COR-L47 (cell line): ENCODE data around the gene VWF.
"Not testable (repeated sequence)": the region's sequence is repeated elsewhere in the genome, so short reads cannot be mapped to it uniquely, and the experiment has no call there.

Experiments used
- DNase-seq: peaks from one replicate; lab custom pipeline; 2025; lab: John Stamatoyannopoulos, UW

VWF gene

GRCh38 chr12:6104027-6104426, 20.4 kb downstream of the VWF start:
- no peak for DNase-seq

GRCh38 chr12:6102021-6102420, 22.4 kb downstream of the VWF start:
- not testable (repeated sequence) for DNase-seq

DNA sequence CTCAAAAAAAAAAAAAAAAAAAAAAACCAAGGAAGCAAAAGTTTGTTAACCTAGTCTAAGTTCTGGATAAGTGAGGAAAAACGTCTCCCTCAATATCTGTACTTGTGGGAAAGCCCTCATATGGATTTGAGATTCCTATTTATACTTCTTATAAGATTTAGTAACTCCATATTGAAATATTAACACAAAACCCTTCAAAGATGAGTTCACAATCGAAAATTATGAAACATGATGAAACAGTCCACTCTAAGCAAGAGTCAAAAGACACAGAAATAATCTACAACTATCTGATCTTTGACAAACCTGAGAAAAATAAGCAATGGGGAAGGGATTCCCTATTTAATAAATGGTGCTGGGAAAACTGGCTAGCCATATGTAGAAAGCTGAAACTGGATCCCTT, 25.2 kb downstream of the VWF start:
- DNase-seq = no peak

DNA sequence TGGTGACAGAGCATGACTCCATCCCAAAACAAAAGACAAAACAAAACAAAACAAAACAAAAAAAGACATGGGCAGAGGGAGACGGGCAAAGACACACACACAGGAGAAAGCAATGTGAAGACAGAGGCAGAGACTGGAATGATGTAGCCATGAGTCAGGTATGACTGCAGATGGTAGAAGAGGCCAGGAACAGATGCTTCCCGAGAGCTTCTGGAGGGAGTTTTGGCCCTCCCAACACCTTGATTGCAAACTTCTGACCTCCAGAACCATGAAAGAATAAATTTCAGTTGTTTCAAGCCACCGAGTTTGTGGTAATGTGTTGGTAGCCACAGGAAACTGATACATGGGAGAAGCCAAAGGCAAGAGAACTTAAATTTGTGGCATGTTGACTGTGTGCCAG, 27.1 kb downstream of the VWF start:
- DNase-seq = no peak

DNA sequence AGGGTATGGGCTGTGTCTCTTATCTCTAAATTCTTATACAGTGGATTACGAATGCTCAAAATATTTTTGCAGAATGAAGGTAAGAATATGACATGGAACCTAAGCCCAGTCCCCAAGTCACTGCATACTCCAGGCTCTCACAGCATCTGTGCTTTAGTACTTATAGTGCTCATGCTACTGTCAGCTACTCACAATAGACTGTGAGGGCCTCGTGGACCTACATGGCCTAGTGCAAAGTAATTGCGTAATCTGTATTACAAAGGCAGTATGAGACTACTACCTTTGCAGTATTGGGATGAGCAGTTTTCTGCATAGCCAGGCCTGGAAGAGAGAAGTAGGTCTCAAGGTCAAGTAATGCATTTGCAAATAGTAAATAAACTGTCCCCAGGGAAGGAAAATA, 27.9 kb downstream of the VWF start:
- no peak for DNase-seq

DNA sequence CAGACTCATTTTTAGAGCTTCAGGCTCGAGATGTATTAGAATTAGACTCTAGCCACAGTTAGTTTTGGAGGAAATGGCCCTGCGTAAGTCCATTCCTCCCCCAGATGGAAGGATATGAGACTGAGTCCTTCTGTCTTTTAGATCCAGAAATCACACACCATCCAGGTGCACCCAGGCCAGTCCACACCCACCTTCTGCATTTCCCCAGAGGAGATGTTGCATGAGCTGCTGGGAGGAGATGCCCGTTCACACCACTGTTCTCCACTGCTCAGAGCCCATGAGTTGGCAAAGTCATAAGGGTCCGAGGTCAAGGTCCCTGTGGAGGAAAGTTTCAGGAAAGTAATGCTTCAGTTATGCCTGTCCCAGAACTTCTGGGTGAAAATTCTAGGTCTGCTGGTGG, 29.2 kb downstream of the VWF start:
- DNase-seq = no peak

DNA sequence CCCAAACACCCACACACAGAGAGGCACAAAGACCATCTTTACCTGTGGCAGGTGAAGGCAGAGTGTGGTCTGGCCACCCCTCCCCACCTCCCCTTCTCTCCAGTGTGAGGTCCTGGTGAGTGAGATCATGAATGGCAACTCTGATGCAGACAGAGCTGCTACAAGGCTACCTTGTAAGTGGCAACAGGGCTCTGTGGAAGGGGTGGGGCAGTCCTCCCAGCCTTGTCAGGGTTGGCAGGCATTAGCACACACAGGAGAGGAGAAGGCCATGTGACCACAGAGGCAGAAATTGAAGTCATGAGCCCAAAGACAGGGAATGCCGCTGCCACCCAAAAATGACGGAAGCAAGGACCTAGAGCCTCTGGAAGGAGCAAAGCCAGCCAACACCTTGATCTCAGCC, 30.7 kb downstream of the VWF start:
- no peak for DNase-seq

DNA sequence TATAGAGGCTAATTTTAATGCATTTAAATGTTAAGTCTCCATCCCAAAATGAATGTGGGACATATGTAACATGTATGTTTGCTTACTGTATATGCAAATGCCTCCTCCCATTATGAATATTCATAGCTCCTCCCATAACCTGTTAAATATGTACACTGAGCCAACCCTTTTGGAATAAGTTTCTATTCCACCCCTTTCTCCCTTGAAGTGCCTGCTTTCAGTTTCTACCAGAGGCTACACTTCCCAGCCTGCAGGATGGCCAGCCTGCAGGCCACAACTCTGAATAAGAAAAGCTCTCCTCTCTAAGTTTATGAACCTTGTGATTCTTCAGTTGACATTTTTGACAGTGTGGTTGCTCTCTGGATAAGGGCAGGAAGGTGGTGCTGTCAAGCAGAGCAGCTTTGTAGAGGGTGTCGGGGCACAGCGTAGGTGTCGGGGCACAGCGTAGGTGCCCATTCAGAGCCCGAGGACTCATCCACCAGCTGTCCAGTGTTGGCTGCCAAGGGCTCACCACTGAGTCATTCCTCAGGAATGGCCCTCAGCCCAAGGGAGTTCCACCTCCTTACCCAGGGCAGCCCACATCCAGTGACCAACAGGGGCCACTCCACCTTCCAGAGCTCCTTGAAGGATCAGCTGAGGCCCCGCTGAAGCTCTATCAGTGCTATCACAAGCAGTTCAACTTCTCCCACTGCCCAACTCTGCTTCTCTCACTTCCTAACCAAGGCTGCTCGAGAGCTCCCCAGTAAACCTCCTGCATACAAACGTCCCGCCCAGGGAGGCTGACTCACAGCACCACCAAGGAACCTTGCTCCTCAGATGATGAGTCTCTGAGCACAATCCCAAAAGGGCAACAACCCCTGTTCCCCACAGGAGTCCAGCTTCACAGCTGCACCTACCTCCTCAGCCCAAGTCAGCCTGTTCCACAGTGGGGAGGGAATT, 31.4 kb downstream of the VWF start:
- DNase-seq = no peak

- no peak for DNase-seq
Measured at GRCh38 chr12:6091786-6092566, 32.5 kb downstream of the VWF start.

DNA sequence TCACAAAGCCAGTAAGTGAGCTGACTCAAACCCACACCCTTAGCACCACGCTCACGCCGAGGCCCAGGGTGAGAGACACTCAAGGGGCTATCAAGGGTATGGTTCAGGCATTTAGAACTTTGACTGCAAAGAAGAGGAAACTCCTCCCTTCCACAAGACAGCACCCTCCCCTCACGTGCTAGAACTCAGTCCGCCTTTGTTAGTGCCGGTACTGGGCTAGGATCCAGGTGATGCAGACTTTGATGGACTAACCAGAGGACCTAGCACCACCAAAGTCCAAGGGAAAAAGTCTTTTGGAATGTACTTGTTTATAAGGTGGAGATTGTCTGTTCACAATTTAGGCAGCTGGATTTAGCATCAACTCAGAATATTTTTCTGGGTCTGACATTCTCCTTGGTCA, 33.7 kb downstream of the VWF start:
- no peak for DNase-seq

DNA sequence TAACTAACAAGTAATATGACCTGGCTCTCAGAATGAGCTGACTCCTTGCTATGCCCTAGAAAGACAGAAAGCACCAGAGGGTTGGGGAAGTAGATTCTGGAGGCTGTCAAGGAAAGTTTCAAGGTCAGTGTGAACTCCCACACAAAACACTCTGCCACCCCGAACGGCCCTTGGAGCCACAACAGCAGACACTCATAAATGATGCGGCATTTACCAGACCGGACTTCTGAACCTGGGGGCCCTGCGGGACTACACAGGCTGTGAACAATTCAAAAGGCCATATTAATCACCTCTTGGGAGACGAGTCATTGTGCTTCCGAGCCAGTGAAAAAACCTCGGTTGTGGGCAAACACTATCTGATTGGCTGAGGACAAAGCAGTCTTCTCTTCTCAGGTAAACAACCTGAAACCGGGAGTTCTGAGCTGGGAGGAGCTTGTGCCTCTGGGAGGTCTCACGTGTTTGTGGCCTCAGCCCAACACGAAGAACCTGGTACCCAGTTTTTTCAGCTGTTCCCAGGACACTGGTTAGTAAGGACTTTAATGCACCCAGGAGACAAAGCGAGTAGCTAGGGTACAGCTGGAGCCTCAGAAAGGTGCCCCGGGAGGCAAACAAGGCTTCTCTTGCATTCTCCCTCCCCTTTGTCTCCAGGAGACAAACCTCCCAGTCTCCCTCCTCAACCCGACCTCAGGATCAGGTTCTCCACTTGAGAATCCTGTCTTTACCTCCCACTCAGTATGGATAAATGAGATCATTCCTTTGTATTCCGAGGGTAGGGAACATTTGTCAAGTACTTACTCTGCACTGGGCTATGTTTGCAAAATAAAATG, 35.3 kb downstream of the VWF start:
- DNase-seq = no peak

DNA sequence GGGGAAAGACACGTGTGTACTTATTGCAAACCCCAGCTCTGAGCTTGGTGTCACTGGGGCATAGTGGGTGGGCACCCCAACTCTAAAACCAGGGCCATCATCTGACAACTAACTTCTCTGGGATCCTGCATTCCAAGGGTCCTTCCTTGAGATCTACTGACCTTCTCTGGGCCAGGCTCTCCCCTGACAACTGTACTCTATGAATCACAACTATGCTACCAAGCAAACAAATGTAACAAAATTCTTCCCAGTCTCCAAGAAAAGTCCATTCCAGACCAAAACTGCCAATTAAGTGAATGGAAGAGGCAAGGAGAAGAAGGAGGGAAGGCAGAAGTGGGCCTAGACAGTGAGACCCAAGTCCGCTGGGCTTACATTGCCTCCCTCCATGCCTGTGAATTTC, 38.2 kb downstream of the VWF start:
- no peak for DNase-seq

DNA sequence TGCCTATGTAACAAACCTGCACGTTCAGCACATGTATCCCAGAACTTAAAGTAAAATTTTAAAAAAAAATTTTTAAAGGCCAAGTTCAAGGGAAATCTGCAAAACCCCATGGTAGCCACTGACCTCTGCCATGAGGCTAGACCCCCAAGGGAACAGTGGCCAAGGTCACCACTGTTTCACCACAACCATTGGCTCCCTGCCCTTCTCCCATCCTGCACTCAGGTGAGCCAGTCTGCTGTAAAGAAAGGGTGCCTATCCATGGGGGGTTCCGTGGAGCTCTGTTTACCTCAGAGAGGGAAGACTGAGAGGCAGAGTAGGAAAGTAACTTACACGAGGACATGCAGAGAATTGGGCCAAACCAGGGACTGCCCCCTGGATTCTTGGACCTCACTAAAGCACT, 38.6 kb downstream of the VWF start:
- DNase-seq = no peak

- no peak for DNase-seq
Measured at GRCh38 chr12:6084969-6085450, 39.5 kb downstream of the VWF start.

GRCh38 chr12:6084261-6084968, 40.1 kb downstream of the VWF start:
- no peak for DNase-seq

DNA sequence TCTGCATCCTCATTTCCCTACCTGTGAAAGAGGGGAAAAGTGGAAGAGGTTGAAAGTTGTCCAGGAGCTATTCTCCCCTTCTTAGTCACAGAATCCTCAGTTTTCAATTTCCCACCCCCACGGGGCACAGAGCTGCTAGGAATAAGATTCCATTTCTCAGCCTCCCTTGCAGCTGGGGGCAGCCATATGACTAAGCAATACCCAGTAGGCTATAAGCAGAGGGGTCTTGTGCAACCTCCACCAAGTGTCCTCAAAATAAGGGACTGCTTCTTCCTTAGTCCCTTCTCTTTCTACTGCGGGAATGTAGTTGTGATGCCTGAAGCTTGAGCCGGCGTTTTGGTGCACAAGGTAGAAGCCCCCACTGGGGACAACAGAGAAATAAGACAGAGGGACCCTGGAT, 40.9 kb downstream of the VWF start:
- no peak for DNase-seq

- no peak for DNase-seq
Measured at GRCh38 chr12:6082613-6083012, 41.9 kb downstream of the VWF start.

DNA sequence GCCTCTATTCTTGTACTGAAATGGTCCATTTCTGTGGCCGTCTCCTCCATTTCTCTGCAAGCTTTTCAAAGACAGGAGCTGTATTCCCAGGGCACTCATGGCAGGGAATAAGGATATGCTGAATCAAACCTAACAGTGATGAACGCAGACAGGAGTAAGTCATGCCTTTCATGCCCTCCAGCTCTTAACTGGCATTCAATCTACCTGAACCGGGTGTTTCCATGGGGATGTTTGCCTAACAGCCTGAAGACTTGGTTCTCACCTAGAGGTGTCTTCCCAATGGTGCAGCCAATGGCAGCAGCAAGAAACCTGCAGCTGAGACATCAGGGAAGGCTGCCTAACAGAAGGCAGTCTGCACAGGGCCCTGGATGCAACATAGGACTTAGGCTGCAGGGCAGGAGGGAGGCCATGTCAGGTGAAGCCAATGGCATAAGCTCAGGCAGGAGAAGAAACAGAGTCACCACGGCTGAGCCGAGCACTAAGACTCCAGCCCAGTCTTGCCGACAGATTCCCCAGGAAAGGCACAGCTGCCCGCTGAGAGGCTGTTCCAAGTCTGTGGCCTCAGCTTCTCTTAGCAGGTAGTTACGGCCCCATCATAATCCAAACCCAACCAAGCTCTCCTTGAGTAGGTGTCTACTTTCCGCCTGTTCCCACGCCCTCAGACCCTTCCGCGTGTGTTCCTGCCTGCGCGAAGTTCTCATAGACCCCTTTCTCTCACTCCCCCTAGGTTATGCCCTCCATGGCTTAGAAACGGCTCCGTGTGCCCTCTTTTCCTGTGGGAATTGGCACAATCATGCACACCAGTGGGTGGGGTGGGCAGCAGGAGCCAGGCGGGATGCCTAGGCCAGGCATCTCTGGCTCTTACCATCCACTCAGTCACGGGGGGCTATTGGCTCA, 44.1 kb downstream of the VWF start:
- DNase-seq = no peak

- DNase-seq = no peak
Measured at GRCh38 chr12:6078398-6079096, 45.9 kb downstream of the VWF start.

GRCh38 chr12:6077692-6078083, 46.8 kb downstream of the VWF start:
- no peak for DNase-seq
